AG08396 (cell line): ENCODE data around the gene SCAMP1.
"Not testable (repeated sequence)": the region's sequence is repeated elsewhere in the genome, so short reads cannot be mapped to it uniquely, and the experiment has no call there.

Experiments used
- DNase-seq: peaks from one replicate; pipeline ENCODE4 v3.0.0; 2012; ENCODE audit warnings: low spot score, mixed read lengths

The SCAMP1 gene

GRCh38 chr5:78359831-78360673 is at the start of gene SCAMP1:
SCAMP1 (plus strand) TSS chr5:78360617; CDS start chr5:78360672, 55 bp downstream.
- DNase-seq, result peak; percentile 98

GRCh38 chr5:78317515-78317914 is 42.9 kb upstream of the SCAMP1 start:
- no peak for DNase-seq

GRCh38 chr5:78318337-78318736 is 42.1 kb upstream of the SCAMP1 start:
- DNase-seq, result no peak

- peak; percentile 7 for DNase-seq
Measured at GRCh38 chr5:78320401-78320800, 40.0 kb upstream of the SCAMP1 start.

- no peak for DNase-seq
Measured at GRCh38 chr5:78323241-78323640, 37.2 kb upstream of the SCAMP1 start.

GRCh38 chr5:78326930-78327329 is 33.5 kb upstream of the SCAMP1 start:
- DNase-seq, result no peak

GRCh38 chr5:78327761-78328510 is 32.5 kb upstream of the SCAMP1 start:
- DNase-seq, result no peak

GRCh38 chr5:78328585-78329173 is 31.7 kb upstream of the SCAMP1 start:
- no peak for DNase-seq

GRCh38 chr5:78331523-78332080 is 28.8 kb upstream of the SCAMP1 start:
- no peak for DNase-seq

- DNase-seq, result no peak
Measured at GRCh38 chr5:78334811-78335210, 25.6 kb upstream of the SCAMP1 start.

GRCh38 chr5:78335976-78336375 is 24.4 kb upstream of the SCAMP1 start:
- DNase-seq, result no peak

GRCh38 chr5:78336698-78337097 is 23.7 kb upstream of the SCAMP1 start:
- no peak for DNase-seq

- DNase-seq, result no peak
Measured at GRCh38 chr5:78339617-78340436, 20.6 kb upstream of the SCAMP1 start.

GRCh38 chr5:78341440-78341839 is 19.0 kb upstream of the SCAMP1 start:
- no peak for DNase-seq

GRCh38 chr5:78345485-78345884 is 14.9 kb upstream of the SCAMP1 start:
- peak; percentile 26 for DNase-seq

- no peak for DNase-seq
Measured at GRCh38 chr5:78353520-78353919, 6.9 kb upstream of the SCAMP1 start.

- no peak for DNase-seq
Measured at GRCh38 chr5:78354066-78354670, 6.2 kb upstream of the SCAMP1 start.

GRCh38 chr5:78355561-78355960 is 4.9 kb upstream of the SCAMP1 start:
- DNase-seq, result no peak

GRCh38 chr5:78359455-78359830 is 974 bp upstream of the SCAMP1 start:
- DNase-seq, result not testable (repeated sequence)

- DNase-seq, result no peak
Measured at GRCh38 chr5:78360674-78360923, 182 bp downstream of the SCAMP1 start.

GRCh38 chr5:78360924-78361630 is 660 bp downstream of the SCAMP1 start:
- DNase-seq, result peak; percentile 57
